HG02840 (cell line): ENCODE measurements around the gene BASP1.
"Not testable (repeated sequence)": the region's sequence is repeated elsewhere in the genome, so short reads cannot be mapped to it uniquely, and the experiment has no call there.

Source experiments
- ATAC-seq: cut with Tn5 transposase; IDR thresholded peaks from one replicate; pipeline ENCODE4 v1.9.1; 2021; ENCODE audit warnings: mild to moderate bottlenecking, moderate library complexity, moderate number of reproducible peaks; ENCODE audit not compliant: unreplicated experiment, low FRiP score

Gene BASP1

GRCh38 chr5:17190799-17191391 lies 26.5 kb upstream of the BASP1 start:
- ATAC-seq, result no peak

- ATAC-seq, result not testable (repeated sequence)
Observed at GRCh38 chr5:17191574-17191973, 25.9 kb upstream of the BASP1 start.

- ATAC-seq, result no peak
Observed at GRCh38 chr5:17192191-17192590, 25.2 kb upstream of the BASP1 start.

- ATAC-seq, result no peak
Observed at GRCh38 chr5:17196024-17196423, 21.4 kb upstream of the BASP1 start.

- no peak for ATAC-seq
Observed at GRCh38 chr5:17196697-17197096, 20.7 kb upstream of the BASP1 start.

GRCh38 chr5:17203329-17204132 lies 13.9 kb upstream of the BASP1 start:
- no peak for ATAC-seq

- ATAC-seq, result no peak
Observed at GRCh38 chr5:17204133-17204489, 13.3 kb upstream of the BASP1 start.

GRCh38 chr5:17206021-17206420 lies 11.4 kb upstream of the BASP1 start:
- ATAC-seq, result no peak

GRCh38 chr5:17212191-17212590 lies 5.2 kb upstream of the BASP1 start:
- no peak for ATAC-seq

- no peak for ATAC-seq
Observed at GRCh38 chr5:17212996-17213395, 4.4 kb upstream of the BASP1 start.

- no peak for ATAC-seq
Observed at GRCh38 chr5:17213938-17214337, 3.5 kb upstream of the BASP1 start.

- no peak for ATAC-seq
Observed at GRCh38 chr5:17214893-17215292, 2.5 kb upstream of the BASP1 start.

GRCh38 chr5:17215361-17215760 lies 2.1 kb upstream of the BASP1 start:
- ATAC-seq, result no peak

- ATAC-seq, result peak; percentile 49
Observed at GRCh38 chr5:17216176-17216973, 1.1 kb upstream of the BASP1 start.

GRCh38 chr5:17216974-17217492 lies 398 bp upstream of the BASP1 start:
- no peak for ATAC-seq

- no peak for ATAC-seq
Observed at GRCh38 chr5:17218353-17219005, 1.0 kb downstream of the BASP1 start.

- ATAC-seq, result no peak
Observed at GRCh38 chr5:17219006-17219422, 1.6 kb downstream of the BASP1 start.

- no peak for ATAC-seq
Observed at GRCh38 chr5:17219469-17219868, 2.0 kb downstream of the BASP1 start.

- no peak for ATAC-seq
Observed at GRCh38 chr5:17219992-17220391, 2.6 kb downstream of the BASP1 start.

GRCh38 chr5:17220469-17220868 lies 3.0 kb downstream of the BASP1 start:
- no peak for ATAC-seq
